Calu3 (cell line): ENCODE measurements around the gene STK39. TPM values are rescaled to one million over a fixed set of nuclear protein-coding genes. Genes with fewer than 3 reads are reported as not detected.

Experiments used
- BruUV-seq: library from RNA; stranded (reverse); fragments of 400-500 nt; replicated peaks from 2 replicates; lab custom pipeline; 2021; lab: Mats Ljungman, UMichigan
- CTCF ChIA-PET: fragments of 300-600 bp; sonication (Branson Sonifier 250); formaldehyde crosslinking; loops from one replicate; lab custom pipeline; 2022; ENCODE audit warnings: antibody characterized with exemption; lab: Charles Lee
- DNase-seq: peaks from one replicate; pipeline ENCODE4 v3.0.0; 2022
- H3K27ac Mint-ChIP-seq: one replicate; pipeline ENCODE4 v1.8.0; 2022; ENCODE audit warnings: mixed read lengths; ENCODE audit not compliant: unreplicated experiment
- H3K27me3 Mint-ChIP-seq: one replicate; pipeline ENCODE4 v1.8.0; 2022; ENCODE audit warnings: mixed read lengths; ENCODE audit not compliant: unreplicated experiment
- H3K36me3 Mint-ChIP-seq: one replicate; pipeline ENCODE4 v1.8.0; 2022; ENCODE audit warnings: mild to moderate bottlenecking, moderate library complexity, mixed read lengths; ENCODE audit not compliant: insufficient read depth, unreplicated experiment
- H3K4me1 Mint-ChIP-seq: one replicate; pipeline ENCODE4 v1.8.0; 2022; ENCODE audit warnings: mild to moderate bottlenecking, low read depth, mixed read lengths; ENCODE audit not compliant: unreplicated experiment
- H3K4me3 Mint-ChIP-seq: one replicate; pipeline ENCODE4 v1.8.0; 2022; ENCODE audit warnings: mild to moderate bottlenecking, low read depth, moderate library complexity, mixed read lengths; ENCODE audit not compliant: unreplicated experiment
- H3K9me3 Mint-ChIP-seq: one replicate; pipeline ENCODE4 v1.8.0; 2022; ENCODE audit warnings: low read depth, mixed read lengths; ENCODE audit not compliant: unreplicated experiment
- intact Hi-C: fragments of 100-400 bp; cut with micrococcal nuclease; formaldehyde crosslinking; loops from one replicate; pipeline ENCODE4 v1.10.0; 2022; ENCODE audit not compliant: unreplicated experiment
- total RNA-seq: library from RNA; stranded (reverse); gene quantifications from 2 replicates; pipeline ENCODE4 v1.2.3, GENCODE V29; 2022
- TF ChIP-seq, protein P1 (sequence below): fragments of 200-600 bp; IDR thresholded peaks from one replicate; pipeline ENCODE4 v1.8.0; 2022; ENCODE audit warnings: antibody characterized with exemption; ENCODE audit not compliant: unreplicated experiment

STK39 gene
- total RNA-seq, 1 experiment from 2014 or later = 110 TPM

- H3K36me3 Mint-ChIP-seq = no peaks in the 10 kb centered on the region
- H3K4me1 Mint-ChIP-seq = no peaks in the 10 kb centered on the region
- H3K27ac Mint-ChIP-seq = no peak overlapping the region
- CTCF ChIA-PET = no interaction called here
- TF ChIP-seq, protein P1, sequence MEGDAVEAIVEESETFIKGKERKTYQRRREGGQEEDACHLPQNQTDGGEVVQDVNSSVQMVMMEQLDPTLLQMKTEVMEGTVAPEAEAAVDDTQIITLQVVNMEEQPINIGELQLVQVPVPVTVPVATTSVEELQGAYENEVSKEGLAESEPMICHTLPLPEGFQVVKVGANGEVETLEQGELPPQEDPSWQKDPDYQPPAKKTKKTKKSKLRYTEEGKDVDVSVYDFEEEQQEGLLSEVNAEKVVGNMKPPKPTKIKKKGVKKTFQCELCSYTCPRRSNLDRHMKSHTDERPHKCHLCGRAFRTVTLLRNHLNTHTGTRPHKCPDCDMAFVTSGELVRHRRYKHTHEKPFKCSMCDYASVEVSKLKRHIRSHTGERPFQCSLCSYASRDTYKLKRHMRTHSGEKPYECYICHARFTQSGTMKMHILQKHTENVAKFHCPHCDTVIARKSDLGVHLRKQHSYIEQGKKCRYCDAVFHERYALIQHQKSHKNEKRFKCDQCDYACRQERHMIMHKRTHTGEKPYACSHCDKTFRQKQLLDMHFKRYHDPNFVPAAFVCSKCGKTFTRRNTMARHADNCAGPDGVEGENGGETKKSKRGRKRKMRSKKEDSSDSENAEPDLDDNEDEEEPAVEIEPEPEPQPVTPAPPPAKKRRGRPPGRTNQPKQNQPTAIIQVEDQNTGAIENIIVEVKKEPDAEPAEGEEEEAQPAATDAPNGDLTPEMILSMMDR = no peak
- DNase-seq = no peak
- H3K27me3 Mint-ChIP-seq = no peaks in the 10 kb centered on the region
- no peaks in the 10 kb centered on the region for H3K9me3 Mint-ChIP-seq
- no peak overlapping the region for H3K4me3 Mint-ChIP-seq
- intact Hi-C loops = no loop called here
- BruUV-seq = no TSS peak
Observed at GRCh38 chr2:167987558-167987957, 259.8 kb downstream of the STK39 start.

- DNase-seq = no peak
- TF ChIP-seq, protein P1 = no peak
- H3K4me3 Mint-ChIP-seq = no peak overlapping the region
- H3K27ac Mint-ChIP-seq = no peak overlapping the region
- intact Hi-C loops = no loop called here
- no peaks in the 10 kb centered on the region for H3K36me3 Mint-ChIP-seq
- BruUV-seq = no TSS peak
- CTCF ChIA-PET = no interaction called here
- no peaks in the 10 kb centered on the region for H3K27me3 Mint-ChIP-seq
- H3K9me3 Mint-ChIP-seq = no peaks in the 10 kb centered on the region
- H3K4me1 Mint-ChIP-seq = no peaks in the 10 kb centered on the region
Observed at GRCh38 chr2:167987026-167987425, 260.4 kb downstream of the STK39 start.

GRCh38 chr2:167986223-167986622 lies 261.2 kb downstream of the STK39 start:
- BruUV-seq = no TSS peak
- Mint-ChIP-seq H3K4me1 (no peaks in the 10 kb centered on the region), H3K4me3 (no peak overlapping the region), H3K36me3 (no peaks in the 10 kb centered on the region), H3K27me3 (no peaks in the 10 kb centered on the region), H3K9me3 (no peaks in the 10 kb centered on the region), H3K27ac (no peak overlapping the region)
- CTCF ChIA-PET = no interaction called here
- intact Hi-C loops = no loop called here
- DNase-seq = no peak
- TF ChIP-seq, protein P1 = no peak

- BruUV-seq = no TSS peak
- intact Hi-C loops = no loop called here
- Mint-ChIP-seq H3K9me3 (no peaks in the 10 kb centered on the region), H3K4me1 (no peaks in the 10 kb centered on the region), H3K27ac (no peak overlapping the region), H3K36me3 (peaks cover 3% of the 10 kb centered on the region), H3K27me3 (no peaks in the 10 kb centered on the region), H3K4me3 (no peak overlapping the region)
- DNase-seq = no peak
- CTCF ChIA-PET = no interaction called here
- TF ChIP-seq, protein P1 = no peak
Observed at GRCh38 chr2:167981945-167982344, 265.4 kb downstream of the STK39 start.
